Testis (tissue), 3 donors: ENCODE data around the gene PACSIN2. TPM values are rescaled to one million over a fixed set of nuclear protein-coding genes. Genes with fewer than 3 reads are reported as not detected.
"Not testable (repeated sequence)": the region's sequence is repeated elsewhere in the genome, so short reads cannot be mapped to it uniquely, and the experiment has no call there.

Source experiments
- DNase-seq: peaks from one replicate; pipeline ENCODE4 v3.0.0-alpha.2; 2019
- H3K27ac ChIP-seq, 2 donors: fragments of 200-600 bp; sonication (generic); one replicate each; pipeline ENCODE4 v1.5.1; 2019
- H3K27me3 ChIP-seq: fragments of 200-600 bp; sonication (generic); one replicate; pipeline ENCODE4 v1.5.1; 2019
- H3K36me3 ChIP-seq: fragments of 200-600 bp; sonication (generic); one replicate; pipeline ENCODE4 v1.5.1; 2017; ENCODE audit warnings: low read depth; ENCODE audit errors: missing control alignments
- H3K4me1 ChIP-seq: fragments of 200-600 bp; sonication (generic); one replicate; pipeline ENCODE4 v1.5.1; 2019
- H3K4me3 ChIP-seq, 2 donors: fragments of 200-600 bp; sonication (generic); one replicate each; pipeline ENCODE4 v1.5.1; 2017 to 2019
- H3K9me3 ChIP-seq: fragments of 200-600 bp; sonication (generic); one replicate; pipeline ENCODE4 v1.5.1; 2017
- CTCF ChIP-seq, 3 experiments: fragments of 450-650 bp in 2 of 3; fragments of 200-600 bp in 1 of 3; sonication (generic) in 1 of 3; IDR thresholded peaks; one replicate each; pipeline ENCODE4 v1.5.1; 2016 to 2019; ENCODE audit warnings: antibody characterized with exemption in 3 of 3, mild to moderate bottlenecking in 2 of 3, moderate library complexity in 1 of 3
- POLR2A ChIP-seq: fragments of 450-650 bp; IDR thresholded peaks from one replicate; pipeline ENCODE4 v1.6.1; 2017; ENCODE audit warnings: antibody characterized with exemption, mild to moderate bottlenecking, moderate library complexity
- WGBS, 2 donors: methylation state at CpG; one replicate each; pipeline ENCODE4 v1.1.5; 2018; 5-methylcytosine and 5-hydroxymethylcytosine counted together
- intact Hi-C: fragments of 100-400 bp; cut with DNase I; formaldehyde crosslinking; loops from one replicate; pipeline ENCODE4 v1.15.1; 2023; ENCODE audit warnings: low total_unique reads
- polyA plus RNA-seq: library from polyadenylated mRNA; stranded (reverse); fragments of 350-450 nt; fragmentation: Illumina TruSeq; extraction: RNeasy Lipid Tissue Mini Kit (QIAGEN cat#74804); gene quantifications from one replicate; pipeline ENCODE4 v1.2.3, GENCODE V29; 2014; ENCODE audit warnings: low read depth, low replicate concordance; ENCODE audit not compliant: insufficient read depth
- total RNA-seq, 2 donors: library from RNA; depleted of rRNA; stranded (reverse); fragments of >200 nt; gene quantifications; one replicate each; pipeline ENCODE4 v1.2.3, GENCODE V29; 2016

The PACSIN2 gene
- total and polyA plus RNA-seq, 3 donors from 2014 or later: 43.5 to 45.6 (median 43.6) TPM

GRCh38 chr22:42957544-42957943, 57.4 kb downstream of the PACSIN2 start:
- TF ChIP-seq CTCF (IDR thresholded peaks at IDR 0.05): no peak
- no peak for TF ChIP-seq POLR2A
- H3K4me1 ChIP-seq: peaks cover 17% of the 10 kb centered on the region
- no peak overlapping the region for H3K27ac ChIP-seq
- no peaks in the 10 kb centered on the region for H3K9me3 ChIP-seq
- 65 to 77% methylated on average over 3 of the region's 3 CpGs for WGBS, 2 donors
- intact Hi-C loops: no loop called here
- H3K27me3 ChIP-seq: no peaks in the 10 kb centered on the region
- H3K4me3 ChIP-seq: no peak overlapping the region
- no peaks in the 10 kb centered on the region for H3K36me3 ChIP-seq
- DNase-seq: no peak

- WGBS, 2 donors: 83 to 91% methylated on average over 1 of the region's 1 CpG
- Histone ChIP-seq H3K36me3 (no peaks in the 10 kb centered on the region), H3K27me3 (no peaks in the 10 kb centered on the region), H3K4me1 (peaks cover 25% of the 10 kb centered on the region), H3K9me3 (no peaks in the 10 kb centered on the region), H3K4me3 (no peak overlapping the region), H3K27ac (no peak overlapping the region)
- TF ChIP-seq CTCF (IDR thresholded peaks at IDR 0.05) (no peak), POLR2A (no peak)
- DNase-seq: no peak
- intact Hi-C loops: no loop called here
Measured at GRCh38 chr22:42955848-42956247, 59.1 kb downstream of the PACSIN2 start.

- WGBS, 2 donors: 93 to 97% methylated on average over 8 of the region's 8 CpGs
- no peak for DNase-seq
- Histone ChIP-seq H3K4me3 (no peak overlapping the region), H3K27ac (no peak overlapping the region), H3K9me3 (no peaks in the 10 kb centered on the region), H3K27me3 (no peaks in the 10 kb centered on the region), H3K36me3 (no peaks in the 10 kb centered on the region), H3K4me1 (peaks cover 20% of the 10 kb centered on the region)
- intact Hi-C loops: no loop called here
- TF ChIP-seq POLR2A (no peak), CTCF (IDR thresholded peaks at IDR 0.05) (no peak)
Measured at GRCh38 chr22:42955087-42955635, 59.8 kb downstream of the PACSIN2 start.

GRCh38 chr22:42953751-42954150, 61.2 kb downstream of the PACSIN2 start:
- H3K9me3 ChIP-seq, H3K36me3 ChIP-seq, H3K4me3 ChIP-seq, H3K27me3 ChIP-seq, H3K27ac ChIP-seq, DNase-seq, intact Hi-C loops: not testable (repeated sequence)
- H3K4me1 ChIP-seq: peaks cover 19% of the 10 kb centered on the region
- 72 to 83% methylated on average over 6 of the region's 6 CpGs for WGBS, 2 donors

- Histone ChIP-seq H3K36me3 (no peaks in the 10 kb centered on the region), H3K4me1 (peaks cover 17% of the 10 kb centered on the region), H3K27ac (no peak overlapping the region), H3K4me3 (no peak overlapping the region), H3K27me3 (no peaks in the 10 kb centered on the region), H3K9me3 (no peaks in the 10 kb centered on the region)
- TF ChIP-seq POLR2A (no peak), CTCF (IDR thresholded peaks at IDR 0.05) (no peak)
- 62 to 64% methylated on average over 13 of the region's 13 CpGs for WGBS, 2 donors
- no peak for DNase-seq
- intact Hi-C loops: no loop called here
Measured at GRCh38 chr22:42951093-42951710, 63.7 kb downstream of the PACSIN2 start.
